ENCODE measurements around the gene FOXO3.

- TF ChIP-seq CTCF (conservative IDR thresholded peaks at IDR 0.05 in 1 of 2, IDR thresholded peaks at IDR 0.05 in 1 of 2; ENCODE audit: extremely low read depth in 1 of 2, insufficient read depth in 1 of 2, low read depth in 1 of 2, low read length in 2 of 2) (no peak), EZH2 (IDR thresholded peaks at IDR 0.05; ENCODE audit: borderline replicate concordance, low read length) (no peak)
These were observed 160.1 kb downstream of the FOXO3 start for GRCh38 chr6:108720827-108721226.

All from mammary epithelial cell (primary cell).